Kidney tubule cell (primary cell): ENCODE data around the gene PLA2G5.
"Not testable (repeated sequence)": the region's sequence is repeated elsewhere in the genome, so short reads cannot be mapped to it uniquely, and the experiment has no call there.

Experiments used
- DNase-seq: peaks from one replicate; pipeline ENCODE4 v3.0.0-alpha.2; 2018; ENCODE audit warnings: low spot score

PLA2G5 gene

GRCh38 chr1:20069874-20070273 lies at the start of gene PLA2G5:
Gene PLA2G5 (plus strand): TSS chr1:20070194. CDS start chr1:20084831, 14,637 bp downstream.
- DNase-seq: no peak

- no peak for DNase-seq
Observed at GRCh38 chr1:20028125-20028524, 41.9 kb upstream of the PLA2G5 start.

GRCh38 chr1:20028726-20029125 lies 41.3 kb upstream of the PLA2G5 start:
- no peak for DNase-seq

GRCh38 chr1:20029178-20029912 lies 40.6 kb upstream of the PLA2G5 start:
- no peak for DNase-seq

GRCh38 chr1:20030436-20031151 lies 39.4 kb upstream of the PLA2G5 start:
- not testable (repeated sequence) for DNase-seq

GRCh38 chr1:20031161-20031560 lies 38.8 kb upstream of the PLA2G5 start:
- DNase-seq: no peak

- DNase-seq: no peak
Observed at GRCh38 chr1:20031836-20032235, 38.2 kb upstream of the PLA2G5 start.

- no peak for DNase-seq
Observed at GRCh38 chr1:20032425-20032824, 37.6 kb upstream of the PLA2G5 start.

GRCh38 chr1:20033420-20033819 lies 36.6 kb upstream of the PLA2G5 start:
- no peak for DNase-seq

GRCh38 chr1:20035114-20035513 lies 34.9 kb upstream of the PLA2G5 start:
- no peak for DNase-seq

GRCh38 chr1:20037877-20038276 lies 32.1 kb upstream of the PLA2G5 start:
- no peak for DNase-seq

- no peak for DNase-seq
Observed at GRCh38 chr1:20047096-20047495, 22.9 kb upstream of the PLA2G5 start.

- no peak for DNase-seq
Observed at GRCh38 chr1:20048563-20048962, 21.4 kb upstream of the PLA2G5 start.

- not testable (repeated sequence) for DNase-seq
Observed at GRCh38 chr1:20049056-20049798, 20.8 kb upstream of the PLA2G5 start.

GRCh38 chr1:20051218-20051829 lies 18.7 kb upstream of the PLA2G5 start:
- DNase-seq: no peak

GRCh38 chr1:20052386-20052785 lies 17.6 kb upstream of the PLA2G5 start:
- no peak for DNase-seq

GRCh38 chr1:20057886-20058420 lies 12.0 kb upstream of the PLA2G5 start:
- no peak for DNase-seq

GRCh38 chr1:20058531-20058930 lies 11.5 kb upstream of the PLA2G5 start:
- DNase-seq: peak; percentile 78

- DNase-seq: peak; percentile 9
Observed at GRCh38 chr1:20059847-20060246, 10.1 kb upstream of the PLA2G5 start.

- not testable (repeated sequence) for DNase-seq
Observed at GRCh38 chr1:20060791-20061190, 9.2 kb upstream of the PLA2G5 start.

- no peak for DNase-seq
Observed at GRCh38 chr1:20061866-20062265, 8.1 kb upstream of the PLA2G5 start.

GRCh38 chr1:20063861-20064292 lies 6.1 kb upstream of the PLA2G5 start:
- DNase-seq: peak; percentile 81
